SHP77 treated with DMSO at 0.1 percent for 48 hours (cell line): Measurements from ENCODE around the gene LARP4B.

Experiments used
- DNase-seq: peaks from one replicate; lab custom pipeline; 2025; lab: John Stamatoyannopoulos, UW

Gene LARP4B

GRCh38 chr10:865924-866576, 65.5 kb downstream of the LARP4B start:
- DNase-seq, result no peak

GRCh38 chr10:865257-865656, 66.2 kb downstream of the LARP4B start:
- DNase-seq, result no peak

- DNase-seq, result no peak
Observed at GRCh38 chr10:860519-860918, 71.0 kb downstream of the LARP4B start.

- DNase-seq, result no peak
Observed at GRCh38 chr10:856416-857157, 74.9 kb downstream of the LARP4B start.

- DNase-seq, result no peak
Observed at GRCh38 chr10:855671-856070, 75.8 kb downstream of the LARP4B start.

- DNase-seq, result no peak
Observed at GRCh38 chr10:855079-855478, 76.4 kb downstream of the LARP4B start.

GRCh38 chr10:853017-853416, 78.5 kb downstream of the LARP4B start:
- no peak for DNase-seq

- DNase-seq, result no peak
Observed at GRCh38 chr10:852386-852785, 79.1 kb downstream of the LARP4B start.

- no peak for DNase-seq
Observed at GRCh38 chr10:851901-852300, 79.6 kb downstream of the LARP4B start.

GRCh38 chr10:850093-850492, 81.4 kb downstream of the LARP4B start:
- DNase-seq, result no peak

- no peak for DNase-seq
Observed at GRCh38 chr10:847868-848267, 83.6 kb downstream of the LARP4B start.

- no peak for DNase-seq
Observed at GRCh38 chr10:846126-846685, 85.3 kb downstream of the LARP4B start.

GRCh38 chr10:845526-845925, 86.0 kb downstream of the LARP4B start:
- no peak for DNase-seq

- DNase-seq, result no peak
Observed at GRCh38 chr10:844552-844951, 87.0 kb downstream of the LARP4B start.

GRCh38 chr10:843703-844102, 87.8 kb downstream of the LARP4B start:
- DNase-seq, result no peak

GRCh38 chr10:842795-843194, 88.7 kb downstream of the LARP4B start:
- no peak for DNase-seq

- no peak for DNase-seq
Observed at GRCh38 chr10:841535-841934, 90.0 kb downstream of the LARP4B start.

- DNase-seq, result no peak
Observed at GRCh38 chr10:839550-840205, 91.8 kb downstream of the LARP4B start.

GRCh38 chr10:836782-837181, 94.7 kb downstream of the LARP4B start:
- no peak for DNase-seq

GRCh38 chr10:834493-834892, 97.0 kb downstream of the LARP4B start:
- no peak for DNase-seq

GRCh38 chr10:829241-829640, 102.3 kb downstream of the LARP4B start:
- DNase-seq, result no peak

- no peak for DNase-seq
Observed at GRCh38 chr10:828191-828590, 103.3 kb downstream of the LARP4B start.

- no peak for DNase-seq
Observed at GRCh38 chr10:824946-825345, 106.6 kb downstream of the LARP4B start.
